ENCODE results near the gene FLG2.

GRCh38 chr1:152374451-152374850, 14.6 kb upstream of the FLG2 start:
- TF ChIP-seq CTCF (conservative IDR thresholded peaks at IDR 0.05; ENCODE audit: low read length) (no peak), EZH2phosphoT487 (IDR thresholded peaks at IDR 0.05; ENCODE audit: borderline replicate concordance) (no peak)
